GM21576 (cell line): ENCODE results near the gene DOCK4.

Experiments
- ATAC-seq: cut with Tn5 transposase; IDR thresholded peaks from one replicate; pipeline ENCODE4 v1.9.1; 2021; ENCODE audit warnings: mild to moderate bottlenecking, moderate library complexity; ENCODE audit not compliant: unreplicated experiment

Gene DOCK4

DNA sequence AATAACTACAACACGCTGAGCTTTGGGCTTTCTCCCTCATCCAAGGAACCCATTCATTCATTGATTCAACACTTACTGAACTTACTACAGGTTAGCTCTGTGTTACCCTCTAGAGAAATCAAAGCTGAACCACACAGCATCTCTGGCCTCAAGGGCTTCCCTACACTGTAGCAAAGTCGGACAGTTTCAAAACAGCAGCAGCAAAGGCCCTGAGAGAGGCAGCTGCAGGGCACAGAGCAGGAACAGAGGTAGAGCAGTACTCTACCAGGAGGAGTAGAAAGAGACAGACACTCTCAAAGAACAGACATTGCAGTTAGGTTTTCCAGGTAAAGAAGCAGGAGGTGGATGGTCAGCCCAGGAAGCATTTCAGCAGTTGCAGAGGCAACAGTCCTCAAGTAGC, 16.1 kb downstream of the DOCK4 start:
- no peak for ATAC-seq

DNA sequence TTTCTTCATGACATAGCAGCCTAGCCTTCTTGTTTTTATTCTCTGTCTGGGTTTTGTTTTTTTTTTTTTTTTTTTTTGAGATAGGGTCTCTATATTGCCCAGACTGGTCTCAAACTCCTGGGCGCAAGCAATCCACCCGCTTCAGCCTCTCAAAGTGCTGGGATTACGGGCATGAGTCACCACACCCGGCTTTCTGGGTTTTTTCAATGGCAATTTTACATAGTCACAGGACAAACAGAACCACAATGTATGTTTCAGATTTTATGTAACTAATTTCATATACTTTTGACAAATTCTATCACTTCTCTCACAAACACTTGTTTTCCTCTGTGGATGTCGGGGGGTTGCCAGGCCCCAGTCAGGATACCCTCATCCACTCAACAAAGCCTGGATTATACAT, 16.5 kb downstream of the DOCK4 start:
- ATAC-seq = no peak

- ATAC-seq = no peak
Measured at GRCh38 chr7:112188257-112188656, 17.9 kb downstream of the DOCK4 start.

DNA sequence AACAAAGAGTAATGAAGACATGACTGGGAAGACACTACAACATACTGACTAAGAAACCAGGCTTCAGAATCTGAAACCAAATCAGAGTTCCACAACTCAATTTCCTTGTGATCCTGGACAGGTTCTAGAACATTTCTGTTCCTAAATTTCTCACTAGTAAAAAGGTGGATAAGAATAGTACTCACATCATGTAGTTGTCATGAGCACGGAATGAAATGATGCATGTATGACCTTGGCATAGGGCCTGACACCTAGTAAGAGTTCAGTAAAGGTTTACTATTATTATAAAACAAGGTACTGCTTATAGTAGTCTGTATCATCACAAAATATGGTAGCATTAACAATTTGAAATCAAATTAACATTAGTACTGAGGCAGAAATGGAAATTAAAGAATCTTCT, 19.9 kb downstream of the DOCK4 start:
- no peak for ATAC-seq

DNA sequence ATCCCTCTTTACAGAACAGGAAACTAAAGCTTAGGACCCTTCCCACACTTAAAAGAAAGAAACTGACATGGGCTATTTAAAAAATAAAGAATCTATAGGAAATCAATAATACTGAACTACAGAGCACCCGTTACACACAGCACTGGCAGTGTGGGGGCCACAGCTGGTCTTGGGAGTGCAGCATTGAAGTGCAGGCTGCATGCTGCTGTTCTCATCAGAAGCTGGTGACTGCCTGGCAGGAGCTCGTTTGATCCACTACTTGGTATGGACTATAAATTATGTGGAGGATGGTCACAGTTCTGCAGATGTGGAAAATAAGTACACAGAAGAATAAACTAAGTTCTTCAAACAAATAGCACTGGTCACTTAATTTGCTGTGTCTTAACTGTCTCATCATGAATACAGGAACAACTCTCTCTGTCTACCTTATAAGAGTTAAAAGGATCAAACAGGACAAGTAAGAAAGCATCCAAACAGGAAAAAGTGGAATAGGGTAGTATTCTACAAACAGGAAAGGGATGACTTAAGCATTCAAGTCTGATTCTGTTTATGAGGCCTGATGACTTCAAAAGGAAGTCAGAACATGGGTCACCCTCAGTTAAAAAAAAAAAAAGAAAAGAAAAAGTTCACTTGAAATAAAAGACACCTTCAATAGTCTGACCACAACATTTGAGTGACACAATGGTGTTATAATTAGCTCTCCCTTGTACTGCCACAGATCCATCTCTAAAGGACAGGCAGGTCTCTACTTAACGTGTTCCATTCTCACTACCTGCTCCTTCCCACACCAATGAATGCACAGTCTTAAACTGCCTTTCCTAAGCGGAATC, 21.0 kb downstream of the DOCK4 start:
- no peak for ATAC-seq

DNA sequence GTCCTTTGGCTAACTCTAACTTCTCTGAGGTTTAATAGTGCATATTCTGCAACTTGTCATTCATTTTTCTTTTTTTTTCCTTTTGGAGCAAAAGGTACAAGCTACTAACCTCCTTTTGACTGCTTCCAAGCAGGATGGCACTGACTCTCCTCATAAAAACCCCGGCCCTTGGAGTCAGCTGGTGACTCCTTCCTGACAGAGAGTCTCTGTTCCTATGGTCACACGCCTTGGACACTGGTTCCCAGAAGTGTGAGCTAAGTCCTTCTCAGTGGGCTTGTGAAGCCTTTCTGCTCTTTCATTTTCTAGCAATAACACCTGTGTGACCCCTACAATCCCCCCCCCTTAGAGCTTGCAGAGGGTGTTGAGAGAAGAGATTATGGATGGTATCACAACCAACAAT, 21.7 kb downstream of the DOCK4 start:
- ATAC-seq = no peak

DNA sequence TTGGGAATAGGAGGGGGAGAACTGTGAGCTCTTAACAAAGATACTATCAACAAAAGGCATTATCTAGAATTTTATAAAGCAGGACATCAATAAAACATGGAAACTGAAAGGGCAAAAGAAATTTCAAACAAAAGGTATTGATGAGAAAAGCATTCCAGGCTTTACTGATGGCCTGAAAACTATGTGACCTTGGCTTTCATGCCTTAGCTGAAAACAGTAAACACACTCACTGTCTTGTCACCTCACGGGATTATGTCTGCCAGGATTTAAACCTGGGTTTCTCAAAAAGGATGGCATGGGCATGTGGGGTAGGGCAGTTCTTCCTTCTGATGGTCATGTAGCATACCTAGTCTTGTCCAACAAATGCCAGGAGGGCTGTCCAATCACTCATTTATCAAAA, 22.9 kb downstream of the DOCK4 start:
- ATAC-seq = no peak

- ATAC-seq = no peak
Measured at GRCh38 chr7:112182749-112183148, 23.4 kb downstream of the DOCK4 start.

DNA sequence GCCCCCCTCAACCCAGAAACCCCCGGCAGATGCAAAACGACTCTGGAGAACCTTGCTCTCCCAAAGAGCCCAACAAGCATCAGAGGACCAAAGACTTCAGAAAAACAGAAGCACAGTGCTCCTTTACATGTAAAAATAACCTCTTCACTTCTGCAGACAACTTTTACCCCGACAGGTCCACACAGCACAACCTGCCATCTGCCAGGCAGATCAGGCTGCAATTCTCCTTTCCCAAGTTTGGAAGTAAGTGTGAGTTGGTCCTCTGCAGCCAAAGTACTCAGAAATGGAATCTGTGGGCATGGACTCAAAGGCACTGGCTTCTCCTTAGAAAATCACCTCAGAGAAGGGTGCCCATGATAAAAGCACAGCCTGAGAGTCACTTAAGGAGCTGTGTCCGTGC, 26.0 kb downstream of the DOCK4 start:
- no peak for ATAC-seq

DNA sequence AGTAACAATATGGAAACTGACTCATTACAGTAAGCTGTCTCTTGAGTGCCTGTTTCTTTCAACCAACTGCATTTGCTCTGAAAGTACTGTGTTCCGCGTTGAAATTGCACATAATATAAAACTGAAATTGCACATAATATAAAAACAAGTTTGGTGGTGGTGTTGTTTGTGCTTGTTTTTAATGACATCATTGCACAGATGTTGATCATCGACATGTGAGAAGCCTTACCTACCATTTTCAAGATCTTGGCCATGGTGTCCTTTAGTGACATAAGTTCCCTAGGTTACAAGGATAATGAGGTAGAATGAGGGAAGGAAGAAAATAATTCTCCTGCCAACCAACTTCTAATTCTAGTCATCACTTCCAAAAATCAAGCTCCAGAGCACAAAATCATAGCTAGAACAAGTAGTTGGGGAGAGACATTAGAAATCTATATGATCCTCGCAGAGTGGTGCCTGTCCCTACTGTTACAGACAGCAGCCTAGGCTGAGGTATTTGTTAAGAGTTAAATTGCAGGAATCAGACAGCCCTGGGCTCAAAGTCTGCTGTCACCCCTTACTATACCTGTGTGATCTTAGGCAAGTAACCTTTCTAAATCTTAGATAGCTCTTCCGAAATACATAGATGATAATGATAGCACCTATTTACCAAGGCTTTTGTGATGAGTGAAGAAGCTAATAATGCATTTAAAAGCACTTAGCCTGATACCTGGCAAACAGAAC, 29.3 kb downstream of the DOCK4 start:
- no peak for ATAC-seq

DNA sequence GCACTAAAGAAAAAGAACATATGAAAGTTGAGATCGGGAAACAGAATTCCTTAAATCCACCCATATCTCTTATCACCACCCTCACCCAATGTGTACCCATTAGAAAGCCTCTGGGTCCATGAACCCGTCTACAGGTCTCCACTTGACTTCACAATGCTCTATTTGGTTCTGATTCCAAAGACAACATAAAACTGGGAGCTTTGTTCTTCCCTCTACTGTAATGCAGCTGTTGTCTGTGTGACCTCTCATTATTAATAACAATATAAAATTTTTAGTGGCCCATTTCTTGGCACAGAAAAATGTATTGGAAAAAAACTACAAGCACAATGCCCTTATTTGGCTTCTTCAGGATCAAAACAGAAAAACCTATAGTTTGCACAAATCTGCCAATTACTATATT, 30.0 kb downstream of the DOCK4 start:
- no peak for ATAC-seq

DNA sequence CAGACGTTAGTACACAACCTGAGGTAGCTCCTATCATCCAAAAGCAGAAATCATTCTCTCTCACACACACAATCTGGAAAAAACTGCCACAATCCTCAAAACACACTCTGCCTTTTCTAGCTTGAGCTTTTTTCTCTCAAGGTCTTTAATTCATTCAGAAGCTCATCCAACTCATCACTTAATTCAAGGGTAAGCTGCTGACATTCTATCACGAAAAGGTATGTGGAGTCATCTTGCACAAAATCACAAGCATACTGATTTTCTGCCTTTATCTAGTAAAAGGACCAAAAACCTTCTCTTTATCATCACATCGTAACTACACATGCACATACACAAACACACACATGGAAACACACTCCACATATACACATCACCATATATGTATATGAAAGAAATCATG, 32.0 kb downstream of the DOCK4 start:
- no peak for ATAC-seq

- no peak for ATAC-seq
Measured at GRCh38 chr7:112173568-112173905, 32.7 kb downstream of the DOCK4 start.

- no peak for ATAC-seq
Measured at GRCh38 chr7:112172870-112173567, 33.2 kb downstream of the DOCK4 start.

DNA sequence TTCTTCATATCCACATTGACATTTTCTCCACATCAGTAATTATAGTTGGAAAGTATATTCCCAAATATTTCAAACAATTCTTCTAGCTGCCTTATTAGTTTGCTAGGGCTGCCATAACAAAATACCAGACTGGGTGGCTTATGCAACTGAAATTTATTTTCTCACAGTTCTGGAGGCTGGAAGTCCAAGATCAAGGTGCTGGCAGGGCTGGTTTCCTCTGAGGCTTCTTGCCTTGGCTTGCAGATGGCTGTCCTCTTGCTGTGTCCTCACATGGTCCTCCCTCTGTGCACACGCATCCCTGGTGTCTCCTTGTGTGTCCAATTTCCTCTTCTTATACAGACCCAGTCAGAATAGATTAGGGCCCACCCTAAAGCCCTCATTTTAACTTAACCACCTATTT, 34.5 kb downstream of the DOCK4 start:
- ATAC-seq = no peak

GRCh38 chr7:112168915-112169314, 37.3 kb downstream of the DOCK4 start:
- ATAC-seq = no peak

- ATAC-seq = no peak
Measured at GRCh38 chr7:112167147-112167546, 39.1 kb downstream of the DOCK4 start.

GRCh38 chr7:112162784-112163506, 43.3 kb downstream of the DOCK4 start:
- no peak for ATAC-seq

DNA sequence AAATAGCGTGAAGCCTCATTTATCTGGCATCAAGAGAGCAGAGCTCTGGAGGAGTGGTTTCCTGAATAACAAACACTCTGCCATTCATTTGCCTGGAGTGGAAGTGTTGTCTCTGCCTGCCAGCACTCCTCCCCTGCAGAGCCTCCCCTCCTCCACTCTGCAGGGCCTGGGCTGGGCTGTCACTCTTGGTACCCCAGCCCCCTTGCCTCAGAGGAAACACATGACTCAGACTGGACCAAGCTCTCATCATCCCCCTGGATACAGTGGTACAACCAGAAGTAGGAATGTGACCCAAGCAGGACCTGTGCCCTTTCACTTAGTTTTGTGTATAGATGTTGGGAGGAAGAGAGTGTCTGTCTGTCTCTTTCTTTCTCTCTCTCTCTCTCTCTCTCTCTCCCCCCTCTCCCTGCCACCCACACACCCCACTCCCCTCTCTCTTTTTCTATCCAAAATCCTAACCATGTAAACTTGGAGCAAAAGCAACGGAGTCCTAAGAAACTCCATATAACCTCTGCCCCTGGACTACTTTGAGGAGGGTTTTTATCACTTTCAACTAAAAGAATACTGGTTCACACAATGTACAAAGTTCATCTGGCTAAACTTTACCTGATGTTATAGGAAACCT, 43.9 kb downstream of the DOCK4 start:
- ATAC-seq = no peak

DNA sequence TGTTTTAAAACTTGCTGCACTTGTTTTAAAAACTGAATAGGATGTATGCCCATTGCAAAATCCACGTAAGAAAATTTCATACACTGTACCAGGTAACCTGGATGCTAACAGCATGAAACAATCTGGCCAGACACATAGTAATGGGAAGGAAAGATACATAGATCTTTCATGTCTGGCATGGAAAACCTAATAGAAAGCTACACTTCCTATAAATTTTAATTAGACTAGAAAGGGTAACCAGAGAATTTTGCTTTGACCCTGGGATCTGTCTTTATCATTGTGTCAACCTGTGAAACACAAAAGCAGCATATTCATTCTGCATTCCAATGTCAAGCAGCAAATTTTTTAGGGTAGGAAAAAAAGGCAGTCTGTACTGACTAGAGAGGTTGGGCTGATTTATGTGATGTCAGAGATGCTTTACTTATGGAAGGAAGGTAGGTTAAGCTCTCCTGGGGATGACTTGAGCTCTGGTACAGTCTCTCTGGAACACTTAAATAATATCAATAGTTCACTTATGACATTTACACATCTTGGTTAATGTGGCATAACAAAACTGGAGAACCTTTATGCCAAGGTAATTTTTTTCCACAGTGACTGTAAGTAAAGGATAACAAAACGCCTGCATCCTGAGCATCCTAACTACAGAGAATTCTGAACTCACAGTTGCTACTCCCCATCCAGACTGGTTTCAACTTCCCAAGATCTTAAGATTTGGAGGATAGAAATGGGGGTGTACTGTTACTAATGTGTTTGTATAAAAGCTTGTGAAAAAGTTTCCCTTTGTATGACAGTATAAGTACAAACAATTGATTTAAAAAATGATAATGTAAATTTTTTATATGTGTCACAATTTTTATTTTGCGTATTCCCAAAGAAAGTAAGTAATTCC, 44.7 kb downstream of the DOCK4 start:
- no peak for ATAC-seq
